ENCODE data around the gene COL6A1. TPM values are rescaled to one million over a fixed set of nuclear protein-coding genes. Genes with fewer than 3 reads are reported as not detected.

COL6A1 gene
- total and polyA plus RNA-seq, 2 of the 13 experiments (the other 11 are each of a cell fraction or from before 2014, with no cell fraction given): 3.1 to 4.8 TPM

DNA sequence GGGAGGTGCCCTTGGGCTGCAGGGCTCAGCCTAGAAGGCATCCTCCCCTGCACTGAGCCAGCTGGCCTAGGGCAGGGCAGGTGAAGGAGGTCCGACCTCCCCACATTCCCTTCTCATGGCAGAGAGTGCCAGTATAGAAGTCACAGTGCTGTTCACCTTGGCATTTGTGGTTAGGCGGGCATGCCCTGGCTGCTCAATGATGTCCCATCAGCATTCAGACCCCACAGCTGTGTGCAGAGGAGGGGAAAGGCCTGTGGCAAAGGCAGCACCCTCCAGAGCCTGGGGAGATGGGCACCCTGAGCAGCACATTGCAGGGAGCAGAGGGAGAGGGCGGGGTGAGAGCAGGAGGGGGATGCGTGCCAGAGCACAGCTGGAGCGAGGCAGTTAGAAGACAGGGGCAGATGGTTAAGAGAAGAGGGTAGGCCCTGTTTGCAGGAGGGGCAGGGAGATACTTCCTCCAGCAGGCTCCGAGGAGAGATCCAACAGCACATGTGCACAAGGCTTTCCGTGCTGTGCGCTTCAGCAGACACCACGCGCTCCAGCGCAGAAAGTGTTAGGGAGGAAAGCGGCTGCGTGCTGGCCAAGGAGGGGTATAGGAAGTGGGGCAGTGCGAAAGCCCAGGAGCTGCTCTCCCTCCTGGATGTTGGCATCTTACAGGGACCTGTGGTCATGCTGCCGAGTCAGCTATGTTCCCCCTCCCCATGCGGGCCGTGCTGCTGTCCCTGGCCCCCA is 43.7 kb upstream of the COL6A1 start:
- no peaks in the 10 kb centered on the region for H3K79me2 ChIP-seq (ENCODE audit: insufficient read depth, low read length)
- H3K4me3 ChIP-seq (replicated peaks in 1 of 3; ENCODE audit: insufficient read depth in 1 of 3, low read depth in 2 of 3, low read length in 3 of 3): no peak overlapping the region
- DNase-seq (ENCODE audit: low spot score): no peak
- ATAC-seq: no peak
- no peaks in the 10 kb centered on the region; the same call in 1 of the 2 replicates for H4K20me1 ChIP-seq (ENCODE audit: insufficient read depth, low read length)
- FAIRE-seq: no peak
- CTCF ChIA-PET (ENCODE audit: low intra/inter-chr PET ratio, low total read pairs): no interaction called here
- in situ Hi-C loops (cut with HindIII; ENCODE audit: extremely low pct_ligation_motif_present, low pct_unique_long_range_greater_than_20kb) (no loop called here), intact Hi-C loops (cut with micrococcal nuclease; ENCODE audit: unreplicated experiment) (no loop called here)
- H3K9ac ChIP-seq (ENCODE audit: insufficient read depth, low read depth, low read length): no peak overlapping the region
- no peak overlapping the region for H2AFZ ChIP-seq (ENCODE audit: low read length)
- POLR2A ChIA-PET: no interaction called here
- no peak overlapping the region for H3K4me2 ChIP-seq (ENCODE audit: low read depth, low read length)
- WGBS (ENCODE audit: low lambda C conversion rate): 44% methylated on average over 15 of the region's 17 CpGs
- H3K9me3 ChIP-seq (ENCODE audit: low read length): no peaks in the 10 kb centered on the region
- H3K4me1 ChIP-seq (ENCODE audit: insufficient read depth, low read length): no peaks in the 10 kb centered on the region
- TF ChIP-seq, protein P1, sequence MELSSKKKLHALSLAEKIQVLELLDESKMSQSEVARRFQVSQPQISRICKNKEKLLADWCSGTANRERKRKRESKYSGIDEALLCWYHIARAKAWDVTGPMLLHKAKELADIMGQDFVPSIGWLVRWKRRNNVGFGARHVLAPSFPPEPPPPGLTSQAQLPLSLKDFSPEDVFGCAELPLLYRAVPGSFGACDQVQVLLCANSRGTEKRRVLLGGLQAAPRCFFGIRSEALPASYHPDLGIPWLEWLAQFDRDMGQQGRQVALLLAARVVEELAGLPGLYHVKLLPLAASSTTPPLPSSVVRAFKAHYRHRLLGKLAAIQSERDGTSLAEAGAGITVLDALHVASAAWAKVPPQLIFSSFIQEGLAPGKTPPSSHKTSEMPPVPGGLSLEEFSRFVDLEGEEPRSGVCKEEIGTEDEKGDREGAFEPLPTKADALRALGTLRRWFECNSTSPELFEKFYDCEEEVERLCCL (CRISPR knock-in tag; IDR thresholded peaks at IDR 0.05; ENCODE audit: borderline replicate concordance): no peak
- TF ChIP-seq ZNF552 (CRISPR knock-in tag; IDR thresholded peaks at IDR 0.05; ENCODE audit: borderline replicate concordance) (no peak), ZNF343 (CRISPR knock-in tag; IDR thresholded peaks at IDR 0.05) (no peak), NBN (conservative IDR thresholded peaks at IDR 0.05) (no peak), MAF1 (CRISPR knock-in tag; IDR thresholded peaks at IDR 0.05; ENCODE audit: borderline replicate concordance) (no peak), ZNF224 (CRISPR knock-in tag; IDR thresholded peaks at IDR 0.05) (no peak), BRD4 (CRISPR knock-in tag; IDR thresholded peaks at IDR 0.05) (no peak), NFKBIZ (CRISPR knock-in tag; IDR thresholded peaks at IDR 0.05) (no peak), FOXP1 (IDR thresholded peaks at IDR 0.05) (no peak), FOXP1 (CRISPR knock-in tag; IDR thresholded peaks at IDR 0.05) (no peak), ZNF30 (CRISPR knock-in tag; IDR thresholded peaks at IDR 0.05) (no peak), ZSCAN21 (CRISPR knock-in tag; IDR thresholded peaks at IDR 0.05; ENCODE audit: borderline replicate concordance) (no peak), ZNF782 (CRISPR knock-in tag; IDR thresholded peaks at IDR 0.05; ENCODE audit: borderline replicate concordance) (no peak)
- TF ChIP-seq, protein P2, sequence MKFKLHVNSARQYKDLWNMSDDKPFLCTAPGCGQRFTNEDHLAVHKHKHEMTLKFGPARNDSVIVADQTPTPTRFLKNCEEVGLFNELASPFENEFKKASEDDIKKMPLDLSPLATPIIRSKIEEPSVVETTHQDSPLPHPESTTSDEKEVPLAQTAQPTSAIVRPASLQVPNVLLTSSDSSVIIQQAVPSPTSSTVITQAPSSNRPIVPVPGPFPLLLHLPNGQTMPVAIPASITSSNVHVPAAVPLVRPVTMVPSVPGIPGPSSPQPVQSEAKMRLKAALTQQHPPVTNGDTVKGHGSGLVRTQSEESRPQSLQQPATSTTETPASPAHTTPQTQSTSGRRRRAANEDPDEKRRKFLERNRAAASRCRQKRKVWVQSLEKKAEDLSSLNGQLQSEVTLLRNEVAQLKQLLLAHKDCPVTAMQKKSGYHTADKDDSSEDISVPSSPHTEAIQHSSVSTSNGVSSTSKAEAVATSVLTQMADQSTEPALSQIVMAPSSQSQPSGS (CRISPR knock-in tag; IDR thresholded peaks at IDR 0.05): no peak
- TF ChIP-seq, protein P3, sequence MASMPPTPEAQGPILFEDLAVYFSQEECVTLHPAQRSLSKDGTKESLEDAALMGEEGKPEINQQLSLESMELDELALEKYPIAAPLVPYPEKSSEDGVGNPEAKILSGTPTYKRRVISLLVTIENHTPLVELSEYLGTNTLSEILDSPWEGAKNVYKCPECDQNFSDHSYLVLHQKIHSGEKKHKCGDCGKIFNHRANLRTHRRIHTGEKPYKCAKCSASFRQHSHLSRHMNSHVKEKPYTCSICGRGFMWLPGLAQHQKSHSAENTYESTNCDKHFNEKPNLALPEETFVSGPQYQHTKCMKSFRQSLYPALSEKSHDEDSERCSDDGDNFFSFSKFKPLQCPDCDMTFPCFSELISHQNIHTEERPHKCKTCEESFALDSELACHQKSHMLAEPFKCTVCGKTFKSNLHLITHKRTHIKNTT (CRISPR knock-in tag; IDR thresholded peaks at IDR 0.05): no peak
- TF ChIP-seq, protein P4, sequence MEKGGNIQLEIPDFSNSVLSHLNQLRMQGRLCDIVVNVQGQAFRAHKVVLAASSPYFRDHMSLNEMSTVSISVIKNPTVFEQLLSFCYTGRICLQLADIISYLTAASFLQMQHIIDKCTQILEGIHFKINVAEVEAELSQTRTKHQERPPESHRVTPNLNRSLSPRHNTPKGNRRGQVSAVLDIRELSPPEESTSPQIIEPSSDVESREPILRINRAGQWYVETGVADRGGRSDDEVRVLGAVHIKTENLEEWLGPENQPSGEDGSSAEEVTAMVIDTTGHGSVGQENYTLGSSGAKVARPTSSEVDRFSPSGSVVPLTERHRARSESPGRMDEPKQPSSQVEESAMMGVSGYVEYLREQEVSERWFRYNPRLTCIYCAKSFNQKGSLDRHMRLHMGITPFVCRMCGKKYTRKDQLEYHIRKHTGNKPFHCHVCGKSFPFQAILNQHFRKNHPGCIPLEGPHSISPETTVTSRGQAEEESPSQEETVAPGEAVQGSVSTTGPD (CRISPR knock-in tag; IDR thresholded peaks at IDR 0.05): no peak
- TF ChIP-seq, protein P5, sequence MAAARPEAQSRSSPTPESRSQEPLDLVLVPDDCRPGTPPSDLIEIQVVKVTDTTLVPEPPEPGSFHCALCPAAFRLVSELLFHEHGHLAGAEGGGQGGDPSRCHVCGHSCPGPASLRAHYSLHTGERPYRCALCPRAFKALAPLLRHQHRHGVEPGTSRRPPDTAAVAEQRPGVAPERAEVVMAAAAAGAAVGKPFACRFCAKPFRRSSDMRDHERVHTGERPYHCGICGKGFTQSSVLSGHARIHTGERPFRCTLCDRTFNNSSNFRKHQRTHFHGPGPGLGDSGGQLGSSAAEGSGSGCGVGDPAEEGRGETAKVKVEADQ (CRISPR knock-in tag; IDR thresholded peaks at IDR 0.05; ENCODE audit: borderline replicate concordance): no peak
- BruUV-seq (replicated peaks): no TSS peak
- H3K36me3 ChIP-seq (replicated peaks in 1 of 2; ENCODE audit: control insufficient read depth in 1 of 2, insufficient read depth in 2 of 2, low read length in 2 of 2): no peaks in the 10 kb centered on the region
- no peak overlapping the region for H3K27ac ChIP-seq (ENCODE audit: extremely low read length, insufficient read depth, low read length)
- peaks cover 5 to 58% of the 10 kb centered on the region in 2 experiments for H3K27me3 ChIP-seq (ENCODE audit: control insufficient read depth in 1 of 2, insufficient read depth in 2 of 2, low read length in 2 of 2)

All from HepG2 (cell line).